Upper lobe of right lung (tissue), 1 donor: ENCODE data around the gene UBXN11. TPM values are rescaled to one million over a fixed set of nuclear protein-coding genes. Genes with fewer than 3 reads are reported as not detected.
A peak's percentile ranks its signal among the peaks of the same experiment; 100 is the strongest.
"Not testable (repeated sequence)": the region's sequence is repeated elsewhere in the genome, so short reads cannot be mapped to it uniquely, and the experiment has no call there.

Experiments
- ATAC-seq: fragments of 200-7000 bp; cut with Tn5 transposase; one replicate; pipeline ENCODE4 v1.9.1; 2020; ENCODE audit warnings: mild to moderate bottlenecking, moderate library complexity
- DNase-seq: peaks from one replicate; pipeline ENCODE4 v3.0.0-alpha.2; 2020
- H3K27ac ChIP-seq: fragments of 200-600 bp; one replicate; pipeline ENCODE4 v1.8.0; 2022
- H3K27me3 ChIP-seq: fragments of 200-600 bp; one replicate; pipeline ENCODE4 v1.8.0; 2022; ENCODE audit warnings: mild to moderate bottlenecking
- H3K36me3 ChIP-seq: fragments of 200-600 bp; one replicate; pipeline ENCODE4 v1.8.0; 2022
- H3K4me1 ChIP-seq: fragments of 200-600 bp; one replicate; pipeline ENCODE4 v1.8.0; 2022
- H3K4me3 ChIP-seq: fragments of 200-600 bp; one replicate; pipeline ENCODE4 v1.8.0; 2022; ENCODE audit warnings: mild to moderate bottlenecking
- H3K9me3 ChIP-seq: fragments of 200-600 bp; one replicate; pipeline ENCODE4 v1.8.0; 2022
- intact Hi-C: fragments of 100-400 bp; cut with DNase I; formaldehyde crosslinking; loops from one replicate; pipeline ENCODE4 v1.11.0; 2022
- total RNA-seq: library from RNA; stranded (reverse); fragmentation: NEBNext Ultra II Directional; extraction: Animal tissue kit (Norgen Biotek cat#: 25700); gene quantifications from one replicate; pipeline ENCODE4 v1.2.1, GENCODE V29; 2021
- TF ChIP-seq, protein P1 (sequence below): fragments of 200-600 bp; IDR thresholded peaks from one replicate; pipeline ENCODE4 v1.8.0; 2022; ENCODE audit warnings: antibody characterized with exemption
- donor health status: DM: no; HTN: yes; CAD: no; lungs with severe emphysema.

The UBXN11 gene
- total RNA-seq, 1 donor from 2014 or later, result 37.0 TPM

DNA sequence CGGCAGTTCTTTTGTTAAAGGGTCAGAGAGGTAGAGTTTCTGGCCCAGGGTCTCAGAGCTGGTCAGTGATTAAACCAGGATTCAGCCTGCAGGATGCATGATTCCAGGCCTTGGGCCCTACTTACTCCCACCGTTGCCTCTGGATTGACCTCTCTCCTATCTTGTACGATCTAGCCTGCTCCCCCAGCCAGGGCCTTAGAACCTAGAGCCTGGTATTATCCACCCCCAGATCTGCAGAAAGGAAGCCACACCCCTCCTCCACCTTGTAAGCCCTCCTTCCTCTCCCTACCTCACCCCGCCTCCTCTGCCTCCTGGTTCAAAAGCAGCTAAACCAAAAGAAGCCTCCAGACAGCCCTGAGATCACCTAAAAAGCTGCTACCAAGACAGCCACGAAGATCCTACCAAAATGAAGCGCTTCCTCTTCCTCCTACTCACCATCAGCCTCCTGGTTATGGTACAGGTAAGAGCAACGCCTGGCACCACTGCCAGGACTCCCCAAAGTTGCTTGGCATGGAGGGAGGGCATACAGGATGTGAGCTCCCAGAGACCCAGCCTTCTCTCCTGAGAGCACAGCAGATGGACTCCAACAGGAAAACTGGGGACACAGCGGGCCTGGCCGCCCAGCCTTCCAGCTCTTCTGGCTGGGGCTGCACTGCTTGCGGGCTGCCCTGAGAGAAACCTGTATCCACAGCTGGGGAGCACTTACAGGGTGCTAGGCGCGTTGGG is 11.3 kb upstream of the UBXN11 start, which contains the start of gene CD52:
TSS of gene CD52 (plus strand) at position 347 of the 726 bp plus-strand sequence. CDS start at position 407, 60 bp downstream.
- Histone ChIP-seq H3K36me3 (no peaks in the 10 kb centered on the region), H3K4me1 (peaks cover 16% of the 10 kb centered on the region), H3K9me3 (no peaks in the 10 kb centered on the region), H3K4me3 (peak within 1 kb of the TSS; percentile 54), H3K27ac (peak within 1 kb of the TSS; percentile 79), H3K27me3 (no peaks in the 10 kb centered on the region)
- TF ChIP-seq, protein P1, sequence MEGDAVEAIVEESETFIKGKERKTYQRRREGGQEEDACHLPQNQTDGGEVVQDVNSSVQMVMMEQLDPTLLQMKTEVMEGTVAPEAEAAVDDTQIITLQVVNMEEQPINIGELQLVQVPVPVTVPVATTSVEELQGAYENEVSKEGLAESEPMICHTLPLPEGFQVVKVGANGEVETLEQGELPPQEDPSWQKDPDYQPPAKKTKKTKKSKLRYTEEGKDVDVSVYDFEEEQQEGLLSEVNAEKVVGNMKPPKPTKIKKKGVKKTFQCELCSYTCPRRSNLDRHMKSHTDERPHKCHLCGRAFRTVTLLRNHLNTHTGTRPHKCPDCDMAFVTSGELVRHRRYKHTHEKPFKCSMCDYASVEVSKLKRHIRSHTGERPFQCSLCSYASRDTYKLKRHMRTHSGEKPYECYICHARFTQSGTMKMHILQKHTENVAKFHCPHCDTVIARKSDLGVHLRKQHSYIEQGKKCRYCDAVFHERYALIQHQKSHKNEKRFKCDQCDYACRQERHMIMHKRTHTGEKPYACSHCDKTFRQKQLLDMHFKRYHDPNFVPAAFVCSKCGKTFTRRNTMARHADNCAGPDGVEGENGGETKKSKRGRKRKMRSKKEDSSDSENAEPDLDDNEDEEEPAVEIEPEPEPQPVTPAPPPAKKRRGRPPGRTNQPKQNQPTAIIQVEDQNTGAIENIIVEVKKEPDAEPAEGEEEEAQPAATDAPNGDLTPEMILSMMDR, result no peak
- intact Hi-C loops, result no loop called here
- peak; percentile 51 for ATAC-seq
- DNase-seq, result no peak

DNA sequence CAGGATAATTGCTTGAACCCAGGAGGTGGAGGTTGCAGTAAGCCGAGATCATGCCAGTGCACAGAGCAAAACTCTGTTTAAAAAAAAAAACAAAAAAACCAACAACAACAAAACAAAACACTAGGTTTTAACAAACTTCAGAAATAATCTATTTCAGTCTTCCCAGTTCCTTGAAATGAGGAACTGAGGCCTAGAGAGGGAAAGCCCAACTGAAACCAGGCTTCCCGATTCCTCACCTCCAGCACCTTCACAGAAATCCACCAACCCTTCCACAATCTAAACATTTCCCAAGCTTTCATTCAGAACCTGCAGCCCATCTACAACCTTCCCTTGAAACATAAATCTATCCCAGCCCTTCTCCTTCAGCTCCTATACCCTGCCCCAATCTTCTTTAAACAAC is 10.7 kb upstream of the UBXN11 start:
- ATAC-seq (no peak), DNase-seq (no peak)
- no peaks in the 10 kb centered on the region for H3K9me3 ChIP-seq
- TF ChIP-seq, protein P1, result no peak
- H3K27me3 ChIP-seq, result no peaks in the 10 kb centered on the region
- H3K4me1 ChIP-seq, result peaks cover 16% of the 10 kb centered on the region
- peak overlapping the region; percentile 31 for H3K27ac ChIP-seq
- H3K36me3 ChIP-seq, result no peaks in the 10 kb centered on the region
- intact Hi-C loops, result no loop called here
- peak overlapping the region; percentile 54 for H3K4me3 ChIP-seq

DNA sequence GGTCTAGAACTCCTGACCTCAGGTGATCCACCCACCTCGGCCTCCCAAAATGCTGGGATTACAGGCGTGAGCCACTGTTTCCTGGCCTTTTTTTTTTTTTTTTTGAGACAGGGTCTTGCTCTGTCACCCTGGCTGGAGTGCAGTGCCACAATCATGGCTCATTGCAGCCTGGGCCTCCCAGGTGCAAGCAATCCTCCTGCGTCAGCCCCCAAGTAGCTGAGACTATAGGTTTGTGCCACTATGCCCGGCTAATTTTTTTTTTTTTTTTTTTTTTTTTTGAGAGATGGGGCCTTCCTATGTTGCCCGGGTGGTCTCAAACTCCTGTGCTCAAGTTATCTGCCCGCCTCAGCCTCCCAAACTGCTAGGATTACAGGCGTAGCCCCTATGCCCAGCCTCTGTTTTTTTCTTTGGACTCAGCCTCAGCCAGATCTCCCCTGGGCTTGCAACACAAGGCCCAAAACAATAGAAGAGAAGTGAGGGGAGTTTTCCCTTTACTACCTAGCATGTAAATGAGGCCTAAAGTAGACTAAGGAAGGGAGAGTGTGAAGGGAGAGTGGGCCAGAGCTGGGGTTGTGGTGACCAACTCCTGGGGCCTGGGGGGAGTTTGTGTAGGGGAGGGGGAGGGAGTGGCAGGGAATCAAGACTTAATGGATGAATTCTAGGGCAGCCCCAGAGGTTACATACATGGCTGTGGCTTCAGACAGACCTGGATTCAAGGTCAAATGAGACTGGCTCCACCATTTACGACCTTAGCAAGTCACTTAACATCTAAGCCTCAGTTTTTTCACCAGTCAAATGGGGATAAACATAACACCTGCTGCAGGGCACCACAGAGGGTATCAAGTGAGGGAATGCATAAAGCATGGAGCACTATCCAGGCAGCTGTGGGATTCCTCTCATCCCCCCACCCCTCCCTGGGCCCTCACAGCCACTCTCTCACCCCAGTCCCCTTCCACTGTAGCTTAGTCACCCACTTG is 9.7 kb upstream of the UBXN11 start:
- Histone ChIP-seq H3K36me3 (no peaks in the 10 kb centered on the region), H3K4me1 (peaks cover 14% of the 10 kb centered on the region), H3K4me3 (no peak overlapping the region), H3K27me3 (no peaks in the 10 kb centered on the region), H3K9me3 (no peaks in the 10 kb centered on the region), H3K27ac (no peak overlapping the region)
- no peak for ATAC-seq
- TF ChIP-seq, protein P1, result no peak
- DNase-seq, result no peak
- intact Hi-C loops, result no loop called here

DNA sequence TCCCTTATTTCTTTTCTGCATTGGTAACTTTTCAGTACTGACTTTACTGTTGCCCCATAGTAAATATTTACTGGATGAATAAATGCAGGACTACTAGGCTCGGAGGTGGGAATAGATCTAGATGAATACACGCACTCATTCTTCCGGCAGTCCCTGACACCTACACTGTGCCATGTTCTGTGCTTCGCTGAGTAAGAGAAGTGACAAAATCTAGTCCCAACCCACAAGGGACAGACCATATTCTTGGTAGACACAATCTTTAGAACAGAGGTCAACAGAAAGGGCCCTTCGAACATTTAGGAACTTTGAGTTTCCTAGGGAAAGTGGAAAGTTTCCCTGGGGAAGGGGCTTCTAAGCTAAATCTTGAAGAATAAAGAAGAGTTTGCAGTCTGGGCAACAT is 8.1 kb upstream of the UBXN11 start:
- Histone ChIP-seq H3K27ac (no peak overlapping the region), H3K4me3 (no peak overlapping the region), H3K4me1 (peaks cover 8% of the 10 kb centered on the region), H3K36me3 (no peaks in the 10 kb centered on the region), H3K27me3 (no peaks in the 10 kb centered on the region), H3K9me3 (no peaks in the 10 kb centered on the region)
- ATAC-seq, result peak; percentile 40
- no peak for DNase-seq
- TF ChIP-seq, protein P1, result no peak
- intact Hi-C loops, result no loop called here

DNA sequence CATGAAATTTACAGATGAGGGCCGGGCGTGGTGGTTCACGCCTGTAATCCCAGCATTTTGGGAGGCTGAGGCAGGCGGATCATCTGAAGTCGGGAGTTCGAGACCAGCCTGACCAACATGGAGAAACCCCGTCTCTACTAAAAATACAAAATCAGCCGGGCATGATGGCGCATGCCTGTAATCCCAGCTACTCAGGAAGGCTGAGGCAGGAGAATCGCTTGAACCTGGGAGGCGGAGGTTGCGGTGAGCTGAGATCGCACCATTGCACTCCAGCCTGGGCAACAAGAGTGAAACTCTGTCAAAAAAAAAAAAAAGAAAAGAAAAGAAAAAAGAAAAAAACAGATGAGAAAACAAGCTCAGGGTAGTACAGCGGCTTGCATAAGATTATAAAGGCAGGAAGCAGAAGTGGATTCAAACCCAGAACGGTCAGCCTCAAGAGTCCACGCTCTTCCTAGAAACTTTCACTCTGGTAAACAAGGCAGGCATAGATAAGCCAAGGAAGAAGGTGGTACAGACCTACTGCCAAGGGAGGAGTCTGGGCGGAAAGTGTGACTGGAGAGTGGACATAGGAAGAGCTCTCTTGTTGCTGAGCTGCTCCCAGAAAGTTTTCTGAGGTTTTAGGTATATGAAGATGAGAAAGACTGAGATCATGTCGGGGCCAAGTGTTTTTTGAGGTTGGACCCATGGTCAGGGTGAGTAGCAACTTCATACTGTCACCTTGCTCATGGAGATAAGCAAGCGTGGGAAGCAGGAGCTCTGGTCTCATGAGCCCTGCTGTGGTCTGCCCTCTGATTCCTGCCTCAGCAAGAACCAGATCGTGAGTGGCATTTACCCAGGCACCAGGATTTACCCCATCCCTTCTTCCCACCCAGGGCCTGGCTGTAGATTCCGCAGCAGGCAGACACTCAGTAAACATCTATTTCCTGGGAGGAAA is 1.8 kb upstream of the UBXN11 start:
- H3K9me3 ChIP-seq, H3K36me3 ChIP-seq, H3K27me3 ChIP-seq, intact Hi-C loops, ATAC-seq, H3K4me3 ChIP-seq, DNase-seq: not testable (repeated sequence)
- peak overlapping the region; percentile 45 for H3K27ac ChIP-seq
- peaks cover 19% of the 10 kb centered on the region for H3K4me1 ChIP-seq
